Measurements from ENCODE around the gene ERCC6L2.

GRCh38 chr9:95890594-95890993, 15.1 kb downstream of the ERCC6L2 start:
- TF ChIP-seq EZH2 (IDR thresholded peaks at IDR 0.05) (no peak), CTCF (IDR thresholded peaks at IDR 0.05) (no peak), EZH2phosphoT487 (IDR thresholded peaks at IDR 0.05) (no peak)

Data from neural progenitor cell (in vitro differentiated cells).